Stimulated activated CD8-positive, alpha-beta memory T cell treated with anti-CD3 and anti-CD28 coated beads, Interleukin-4, amount 100 ng/mL, for 4 hours (primary cell): ENCODE results near the gene CPNE6.

ENCODE experiments used
- DNase-seq, 2 donors: peaks; one replicate each; pipeline ENCODE4 v3.0.0-alpha.2; 2020; ENCODE audit warnings: low read depth in 2 of 2, low spot score in 1 of 2

The CPNE6 gene

GRCh38 chr14:24068711-24069410 lies 2.5 kb upstream of the CPNE6 start:
- DNase-seq: no peak

GRCh38 chr14:24069411-24069735 lies 2.0 kb upstream of the CPNE6 start:
- no peak for DNase-seq

- no peak for DNase-seq
Measured at GRCh38 chr14:24070285-24071143, 848 bp upstream of the CPNE6 start.

- no peak for DNase-seq
Measured at GRCh38 chr14:24071836-24072430, 571 bp downstream of the CPNE6 start.

- no peak for DNase-seq
Measured at GRCh38 chr14:24072436-24072835, 1.1 kb downstream of the CPNE6 start.

GRCh38 chr14:24072881-24073877 lies 1.8 kb downstream of the CPNE6 start:
- DNase-seq: no peak

- DNase-seq: no peak
Measured at GRCh38 chr14:24074625-24075484, 3.5 kb downstream of the CPNE6 start.

GRCh38 chr14:24075485-24076301 lies 4.3 kb downstream of the CPNE6 start:
- no peak for DNase-seq

- no peak for DNase-seq
Measured at GRCh38 chr14:24076302-24076601, 4.9 kb downstream of the CPNE6 start.

- no peak for DNase-seq
Measured at GRCh38 chr14:24077086-24077485, 5.7 kb downstream of the CPNE6 start.

- no peak for DNase-seq
Measured at GRCh38 chr14:24078146-24078545, 6.8 kb downstream of the CPNE6 start.

GRCh38 chr14:24079491-24080141 lies 8.3 kb downstream of the CPNE6 start:
- no peak for DNase-seq

GRCh38 chr14:24080142-24080530 lies 8.8 kb downstream of the CPNE6 start:
- DNase-seq: no peak

- DNase-seq: peak in 1 of 2 donors; percentile 40
Measured at GRCh38 chr14:24080888-24081738, 9.8 kb downstream of the CPNE6 start.

- DNase-seq: no peak
Measured at GRCh38 chr14:24081739-24082211, 10.4 kb downstream of the CPNE6 start.

- no peak for DNase-seq
Measured at GRCh38 chr14:24082411-24083080, 11.2 kb downstream of the CPNE6 start.

- no peak for DNase-seq
Measured at GRCh38 chr14:24083462-24083861, 12.1 kb downstream of the CPNE6 start.
